ENCODE data around the gene TTLL11.

DNA sequence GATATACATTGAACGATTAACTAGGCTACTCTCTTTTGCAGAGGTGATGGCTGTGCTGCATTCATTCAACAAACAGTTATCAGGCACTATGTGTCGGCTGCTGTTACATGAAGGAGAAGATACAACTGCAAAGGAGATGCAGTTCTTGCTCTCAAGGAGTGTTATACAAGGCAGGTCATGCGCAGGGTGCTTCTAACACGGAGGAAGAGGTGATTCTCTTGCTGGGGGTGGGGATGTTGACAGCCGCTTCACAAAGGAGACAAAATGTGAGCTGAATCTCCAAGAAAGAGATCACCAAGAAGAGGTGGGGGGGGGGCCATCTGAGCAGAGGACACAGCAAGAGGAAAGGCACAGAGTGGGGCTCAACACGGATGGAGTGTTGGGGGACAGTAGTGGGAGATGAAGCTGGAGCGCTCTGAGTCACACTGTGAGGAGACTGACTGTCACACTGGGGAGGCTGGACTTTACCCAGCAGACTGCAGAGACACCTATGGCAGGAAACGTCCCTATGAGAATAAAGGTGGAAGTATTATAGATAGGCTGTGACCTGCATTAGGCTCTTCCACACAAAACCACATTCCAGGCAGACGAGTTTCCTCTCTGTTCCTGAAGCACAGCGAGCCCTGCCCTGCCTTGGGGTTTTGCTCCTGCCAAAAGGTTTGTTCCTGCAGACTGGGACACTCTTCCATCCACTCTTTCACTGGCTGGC lies 45.6 kb upstream of the TTLL11 start:
- TF ChIP-seq POLR2A (IDR thresholded peaks at IDR 0.05; ENCODE audit: low read depth) (no peak), POLR2AphosphoS5 (IDR thresholded peaks at IDR 0.05) (no peak)
- TF ChIP-seq, protein P1, sequence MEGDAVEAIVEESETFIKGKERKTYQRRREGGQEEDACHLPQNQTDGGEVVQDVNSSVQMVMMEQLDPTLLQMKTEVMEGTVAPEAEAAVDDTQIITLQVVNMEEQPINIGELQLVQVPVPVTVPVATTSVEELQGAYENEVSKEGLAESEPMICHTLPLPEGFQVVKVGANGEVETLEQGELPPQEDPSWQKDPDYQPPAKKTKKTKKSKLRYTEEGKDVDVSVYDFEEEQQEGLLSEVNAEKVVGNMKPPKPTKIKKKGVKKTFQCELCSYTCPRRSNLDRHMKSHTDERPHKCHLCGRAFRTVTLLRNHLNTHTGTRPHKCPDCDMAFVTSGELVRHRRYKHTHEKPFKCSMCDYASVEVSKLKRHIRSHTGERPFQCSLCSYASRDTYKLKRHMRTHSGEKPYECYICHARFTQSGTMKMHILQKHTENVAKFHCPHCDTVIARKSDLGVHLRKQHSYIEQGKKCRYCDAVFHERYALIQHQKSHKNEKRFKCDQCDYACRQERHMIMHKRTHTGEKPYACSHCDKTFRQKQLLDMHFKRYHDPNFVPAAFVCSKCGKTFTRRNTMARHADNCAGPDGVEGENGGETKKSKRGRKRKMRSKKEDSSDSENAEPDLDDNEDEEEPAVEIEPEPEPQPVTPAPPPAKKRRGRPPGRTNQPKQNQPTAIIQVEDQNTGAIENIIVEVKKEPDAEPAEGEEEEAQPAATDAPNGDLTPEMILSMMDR (IDR thresholded peaks at IDR 0.05) = no peak

Data from esophagus muscularis mucosa (tissue), 3 donors.